H1 (cell line): Measurements from ENCODE around the gene TAS1R1. TPM values are rescaled to one million over a fixed set of nuclear protein-coding genes. Genes with fewer than 3 reads are reported as not detected.
A peak's percentile ranks its signal among the peaks of the same experiment; 100 is the strongest.

ENCODE experiments used
- CTCF ChIA-PET: fragments of 300-600 bp; sonication (Branson Sonifier 250); formaldehyde crosslinking; loops from one replicate; lab custom pipeline; 2021; ENCODE audit not compliant: partially characterized antibody; lab: Charles Lee
- POLR2A ChIA-PET: fragments of 300-600 bp; sonication (Branson Sonifier 250); formaldehyde crosslinking; loops from one replicate; lab custom pipeline; 2021; ENCODE audit warnings: inconsistent platforms; ENCODE audit not compliant: partially characterized antibody; lab: Charles Lee
- DNase-seq, 2 experiments: peaks; one replicate each; pipeline versions ENCODE4 v3.0.0 to v3.0.0-alpha.2; 2010 to 2022; ENCODE audit warnings: low spot score in 2 of 2, low read depth in 1 of 2, mixed read lengths in 1 of 2
- FAIRE-seq: peaks from 2 replicates; lab custom pipeline; 2011; peaks lifted over from hg19 to GRCh38; lab: Jason Lieb, UNC
- H2AFZ ChIP-seq: 2 replicates; pipeline ENCODE4 v1.8.1; 2012; ENCODE audit warnings: low read length, inconsistent platforms
- H2AK5ac ChIP-seq: 2 replicates; pipeline ENCODE4 v1.6.1; 2013; ENCODE audit warnings: low read depth, low read length
- H2BK120ac ChIP-seq: replicated peaks from 2 replicates; pipeline ENCODE3; 2013; ENCODE audit warnings: low read depth, low read length, inconsistent platforms
- H2BK12ac ChIP-seq: 2 replicates; pipeline ENCODE4 v1.6.1; 2013; ENCODE audit warnings: low read depth, low read length
- H2BK15ac ChIP-seq: 2 replicates; pipeline ENCODE4 v1.6.1; 2013; ENCODE audit warnings: low read length
- H2BK20ac ChIP-seq: 2 replicates; pipeline ENCODE4 v1.6.1; 2013; ENCODE audit warnings: low read length
- H2BK5ac ChIP-seq: 2 replicates; pipeline ENCODE4 v1.6.1; 2013; ENCODE audit warnings: low read depth, low read length
- H3K14ac ChIP-seq: 2 replicates; pipeline ENCODE4 v1.6.1; 2013; ENCODE audit warnings: inconsistent platforms; ENCODE audit not compliant: insufficient read length
- H3K18ac ChIP-seq: 2 replicates; pipeline ENCODE4 v1.6.1; 2013; ENCODE audit warnings: low read length; ENCODE audit errors: extremely low read depth
- H3K23ac ChIP-seq: 2 replicates; pipeline ENCODE4 v1.6.1; 2013; ENCODE audit warnings: inconsistent platforms; ENCODE audit not compliant: insufficient read length
- H3K23me2 ChIP-seq: 2 replicates; pipeline ENCODE4 v1.6.1; 2013; ENCODE audit warnings: low read depth, low read length
- H3K27ac ChIP-seq: 2 replicates; pipeline ENCODE4 v1.6.1; 2011; ENCODE audit warnings: low read depth, low read length, inconsistent platforms
- H3K27me3 ChIP-seq, 4 experiments: replicated peaks in 1 of 4; 1 replicate in 1 of 4; 2 replicates in 3 of 4; pipeline versions ENCODE4 v1.6.1 to v1.8.1; 2011 to 2013; ENCODE audit warnings: low read length in 3 of 4, mild to moderate bottlenecking in 3 of 4, inconsistent platforms in 2 of 4, mixed read lengths in 2 of 4, moderate library complexity in 1 of 4; ENCODE audit not compliant: control insufficient read depth in 3 of 4, insufficient read depth in 3 of 4; ENCODE audit errors: extremely low read depth in 1 of 4
- H3K36me3 ChIP-seq, 4 experiments: 2 replicates each; pipeline versions ENCODE4 v1.6.1 to v1.8.1; 2011 to 2013; ENCODE audit warnings: mild to moderate bottlenecking in 4 of 4, low read length in 3 of 4, moderate library complexity in 2 of 4, control low read depth in 1 of 4, inconsistent platforms in 1 of 4; ENCODE audit not compliant: insufficient read depth in 4 of 4, control insufficient read depth in 2 of 4
- H3K4ac ChIP-seq: replicated peaks from 2 replicates; pipeline ENCODE3; 2013; ENCODE audit warnings: low read length, low read depth, mixed read lengths, inconsistent platforms; ENCODE audit not compliant: insufficient read length
- H3K4me1 ChIP-seq, 4 experiments: replicated peaks in 1 of 4; 1 replicate in 1 of 4; 2 replicates in 3 of 4; pipeline versions ENCODE4 v1.6.1 to v1.8.1; 2011 to 2013; ENCODE audit warnings: low read length in 3 of 4, inconsistent platforms in 2 of 4, mixed read lengths in 1 of 4; ENCODE audit not compliant: insufficient read depth in 4 of 4, control insufficient read depth in 3 of 4
- H3K4me2 ChIP-seq, 2 experiments: 2 replicates each; pipeline versions ENCODE4 v1.6.1 to v1.8.1; 2011 to 2013; ENCODE audit warnings: low read depth in 2 of 2, low read length in 2 of 2, control low read depth in 1 of 2, inconsistent platforms in 1 of 2, mild to moderate bottlenecking in 1 of 2; ENCODE audit not compliant: insufficient read depth in 1 of 2
- H3K4me3 ChIP-seq, 4 experiments: fragments of 200-600, 300-600 bp in 1 of 4; sonication (generic), shearing (Covaris generic), sonication (Bioruptor Twin) in 1 of 4; 2 replicates each; pipeline versions ENCODE4 v1.5.1 to v1.8.1; 2011 to 2016; ENCODE audit warnings: low read length in 4 of 4, low read depth in 3 of 4, control low read depth in 2 of 4, inconsistent platforms in 2 of 4, mild to moderate bottlenecking in 2 of 4, mixed read lengths in 1 of 4, moderate library complexity in 1 of 4; ENCODE audit not compliant: insufficient read depth in 2 of 4; ENCODE audit errors: extremely low read depth in 1 of 4
- H3K56ac ChIP-seq: replicated peaks from 2 replicates; pipeline ENCODE3; 2013; ENCODE audit warnings: low read depth, mild to moderate bottlenecking, mixed read lengths, low read length, inconsistent platforms; ENCODE audit not compliant: insufficient read length
- H3K79me1 ChIP-seq: 2 replicates; pipeline ENCODE4 v1.6.1; 2013; ENCODE audit warnings: low read depth, low read length, control low read depth
- H3K79me2 ChIP-seq, 2 experiments: 2 replicates each; pipeline versions ENCODE4 v1.6.1 to v1.8.1; 2012 to 2013; ENCODE audit warnings: low read length in 2 of 2, mild to moderate bottlenecking in 2 of 2, inconsistent platforms in 1 of 2; ENCODE audit not compliant: insufficient read depth in 2 of 2, control insufficient read depth in 1 of 2
- H3K9ac ChIP-seq, 4 experiments: replicated peaks in 1 of 4; 1 replicate in 1 of 4; 2 replicates in 3 of 4; pipeline versions ENCODE4 v1.6.1 to v1.8.1; 2011 to 2013; ENCODE audit warnings: low read depth in 3 of 4, low read length in 3 of 4, control low read depth in 2 of 4, mild to moderate bottlenecking in 2 of 4, moderate library complexity in 2 of 4, inconsistent platforms in 1 of 4; ENCODE audit errors: extremely low read depth in 1 of 4
- H3K9me3 ChIP-seq, 2 experiments: 2 replicates each; pipeline versions ENCODE4 v1.6.1 to v1.8.1; 2012 to 2013; ENCODE audit warnings: mild to moderate bottlenecking in 2 of 2, moderate library complexity in 2 of 2, control low read depth in 1 of 2, inconsistent platforms in 1 of 2, low read depth in 1 of 2, low read length in 1 of 2, mixed read lengths in 1 of 2; ENCODE audit not compliant: insufficient read depth in 2 of 2
- H4K20me1 ChIP-seq, 2 experiments: replicated peaks in 1 of 2; 2 replicates each; pipeline versions ENCODE3 to v1.8.1; 2011 to 2013; ENCODE audit warnings: inconsistent platforms in 2 of 2, low read length in 2 of 2, mild to moderate bottlenecking in 1 of 2; ENCODE audit not compliant: insufficient read depth in 2 of 2, control insufficient read depth in 1 of 2
- H4K5ac ChIP-seq: 2 replicates; pipeline ENCODE4 v1.6.1; 2013; ENCODE audit warnings: low read length, low read depth, mixed read lengths, inconsistent platforms; ENCODE audit not compliant: insufficient read length
- H4K8ac ChIP-seq: 2 replicates; pipeline ENCODE4 v1.8.0; 2013; ENCODE audit warnings: mild to moderate bottlenecking, moderate library complexity, low read length, inconsistent platforms; ENCODE audit not compliant: insufficient read depth; ENCODE audit errors: extremely low read depth
- H4K91ac ChIP-seq: replicated peaks from 2 replicates; pipeline ENCODE3; 2013; ENCODE audit warnings: low read length, mixed read lengths, inconsistent platforms; ENCODE audit not compliant: insufficient read length
- BCL11A ChIP-seq, 2 experiments: IDR thresholded peaks; one replicate each; pipeline ENCODE4 v1.6.1; 2011; ENCODE audit warnings: low read depth in 2 of 2, low read length in 2 of 2, mild to moderate bottlenecking in 2 of 2
- CBX5 ChIP-seq: fragments of 300-800, 300-1000 bp; sonication (generic); IDR thresholded peaks from 2 replicates; pipeline ENCODE4 v1.7.1; 2016; ENCODE audit warnings: antibody characterized with exemption, low read length, low read depth
- CTBP2 ChIP-seq: IDR thresholded peaks from 2 replicates; pipeline ENCODE4 v1.7.0; 2011; ENCODE audit warnings: borderline replicate concordance, mild to moderate bottlenecking, moderate library complexity, mixed read lengths, low read length; ENCODE audit not compliant: insufficient read depth, insufficient read length
- KDM4A ChIP-seq: IDR thresholded peaks from one replicate; pipeline ENCODE4 v1.7.1; 2012; ENCODE audit warnings: low read depth, mild to moderate bottlenecking, moderate library complexity, low read length, inconsistent platforms; ENCODE audit not compliant: severe bottlenecking
- PHF8 ChIP-seq: fragments of 200-600 bp; sonication (generic); conservative IDR thresholded peaks from 2 replicates; pipeline ENCODE4 v1.7.1; 2012; ENCODE audit warnings: low read depth, mild to moderate bottlenecking, inconsistent platforms, low read length, moderate library complexity
- POLR2AphosphoS5 ChIP-seq: IDR thresholded peaks from 2 replicates; pipeline ENCODE4 v1.6.1; 2011; ENCODE audit warnings: low read depth, low read length
- SAP30 ChIP-seq: fragments of 300-600 bp; sonication (generic); IDR thresholded peaks from 2 replicates; pipeline ENCODE4 v1.7.1; 2012; ENCODE audit warnings: low read length, moderate library complexity, mild to moderate bottlenecking, inconsistent platforms; ENCODE audit not compliant: insufficient read depth, insufficient replicate concordance
- SIX5 ChIP-seq: IDR thresholded peaks from 2 replicates; pipeline ENCODE4 v1.6.1; 2011; ENCODE audit warnings: mild to moderate bottlenecking, low read depth, low read length
- TEAD4 ChIP-seq: IDR thresholded peaks from 2 replicates; pipeline ENCODE4 v1.6.1; 2012; ENCODE audit warnings: low read depth, low read length, inconsistent platforms, mixed read lengths
- WGBS, 2 experiments: shearing (Covaris generic) in 1 of 2; methylation state at CpG; one replicate each; pipeline versions ENCODE4 v1.1.6 to v1.1.7; 2013 to 2015; ENCODE audit warnings: low lambda C conversion rate in 2 of 2, mixed read lengths in 2 of 2, inconsistent platforms in 1 of 2, low coverage in 1 of 2, missing lambda C conversion rate in 1 of 2; ENCODE audit not compliant: insufficient replicate concordance in 2 of 2, insufficient coverage in 1 of 2, insufficient read length in 1 of 2; ENCODE audit errors: extremely low coverage in 1 of 2, missing lambda C conversion rate in 1 of 2; 5-methylcytosine and 5-hydroxymethylcytosine counted together
- polyA plus RNA-seq, 7 experiments: library from polyadenylated mRNA; depleted of rRNA in 3 of 7; stranded (reverse) in 5 of 7; unstranded in 2 of 7; fragments of >200 nt in 5 of 7; fragments of 200-250 nt in 2 of 7; gene quantifications; 1 replicate in 5 of 7; 2 replicates in 1 of 7; 4 replicates in 1 of 7; pipeline versions ENCODE4 v1.2.1 to v1.2.3, GENCODE V29; 2011 to 2013; ENCODE audit warnings: missing spikeins in 2 of 7, mixed read lengths in 2 of 7
- total RNA-seq: library from RNA; stranded (reverse); fragmentation: NEBNext Ultra II Directional; extraction: Animal tissue kit (Norgen Biotek cat#: 25700); gene quantifications from 2 replicates; pipeline ENCODE4 v1.2.1, GENCODE V29; 2021

Gene TAS1R1
- total and polyA plus RNA-seq, 2 of the 8 experiments (the other 6 are each of a cell fraction or from before 2014, with no cell fraction given) = 0.26 TPM; not detected in 1

DNA sequence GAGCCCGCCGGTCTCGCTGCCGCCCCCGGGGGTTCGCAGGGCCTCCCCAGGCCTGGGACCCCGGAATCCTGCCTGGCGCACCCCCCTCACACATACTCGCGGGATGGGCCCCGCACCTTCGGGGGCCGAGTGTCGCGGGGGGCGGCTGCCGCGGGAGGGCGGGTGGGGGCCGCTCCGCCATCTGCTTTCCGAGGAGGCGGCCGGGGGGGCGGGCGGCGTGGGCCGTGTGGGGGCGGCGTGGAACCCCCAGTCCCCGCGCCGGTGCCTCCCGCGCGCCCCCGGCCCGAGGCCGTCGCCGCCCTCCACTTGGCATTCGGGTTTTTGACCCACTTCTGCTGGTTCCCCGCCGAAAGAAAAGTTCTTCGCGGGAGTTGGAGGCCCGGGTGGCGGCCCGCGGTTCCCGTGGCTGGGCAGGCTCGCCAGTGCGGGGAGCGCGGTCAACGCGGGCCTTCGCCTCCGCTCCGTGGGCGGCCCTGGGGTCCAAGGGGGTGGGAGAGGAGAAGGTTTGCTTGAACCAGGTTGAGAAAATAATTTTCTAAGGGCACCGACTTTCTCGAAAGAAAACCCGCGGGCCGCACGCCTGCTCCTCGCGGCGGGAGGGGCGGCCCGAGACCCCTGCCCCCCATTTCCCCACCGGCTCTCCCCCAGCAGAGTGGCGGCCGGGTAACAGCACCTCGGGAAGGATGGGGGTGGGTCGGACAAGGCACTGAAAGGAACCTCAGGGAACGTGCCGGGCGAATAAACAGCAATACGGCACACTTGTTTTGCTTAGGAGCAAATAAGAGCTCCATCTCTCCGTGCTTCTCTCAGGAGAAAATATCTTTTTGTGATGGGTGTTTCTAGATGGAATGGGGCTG, 60.0 kb downstream of the TAS1R1 start:
- no peak overlapping the region for H2BK12ac ChIP-seq
- peaks cover 11 to 18% of the 10 kb centered on the region in 2 experiments for H4K20me1 ChIP-seq
- H4K91ac ChIP-seq = no peak overlapping the region
- H3K27me3 ChIP-seq = no peaks in the 10 kb centered on the region
- no peak overlapping the region for H3K4ac ChIP-seq
- WGBS, 2 experiments = 5% methylated on average over 31 of the region's 82 CpGs; no CpG with 5 or more reads in 1 of the 2 experiments
- H3K36me3 ChIP-seq = peaks cover 6 to 30% (median 10%) of the 10 kb centered on the region in 4 experiments
- H3K79me1 ChIP-seq = peaks cover 8% of the 10 kb centered on the region
- peaks cover 8% of the 10 kb centered on the region; the same call in 1 of the 2 replicates for H3K23me2 ChIP-seq
- no peaks in the 10 kb centered on the region for H3K4me1 ChIP-seq
- peak; percentile 23 for TF ChIP-seq KDM4A
- no peak for TF ChIP-seq SIX5
- TF ChIP-seq CTBP2 = no peak
- no peak for TF ChIP-seq BCL11A (IDR thresholded peaks at IDR 0.05; ENCODE audit: low read depth in 2 of 2, low read length in 2 of 2)
- no peak for TF ChIP-seq CBX5
- no peak for TF ChIP-seq TEAD4
- TF ChIP-seq SAP30 = no peak
- TF ChIP-seq PHF8 = 0 out of 2 replicates have a peak, but pooled peaks have one; percentile 31
- no peak for TF ChIP-seq POLR2AphosphoS5
- POLR2A ChIA-PET = interaction anchor here (0.8 to 14.3 kb wide), 9 partner anchors 8 to 86 kb away, joined by 3 to 175 read pairs (median 4); partner anchors contain the start of genes DNAJC11, KLHL21 and THAP3
- no peak overlapping the region for H3K14ac ChIP-seq
- H2BK20ac ChIP-seq = no peak overlapping the region
- H2BK120ac ChIP-seq = no peak overlapping the region
- no peak overlapping the region for H4K8ac ChIP-seq
- no peak overlapping the region; the same call in 1 of the 2 replicates for H3K18ac ChIP-seq
- H2AFZ ChIP-seq = no peak overlapping the region
- no peaks in the 10 kb centered on the region for H3K9me3 ChIP-seq
- H3K4me3 ChIP-seq = peak overlapping the region; percentile 64 to 100 (median 82)
- H2AK5ac ChIP-seq = no peak overlapping the region
- H2BK5ac ChIP-seq = no peak overlapping the region; the same call in 1 of the 2 replicates
- DNase-seq = no peak
- CTCF ChIA-PET = interaction anchor here (1.1 to 2.6 kb wide), 7 partner anchors 10 to 140 kb away, joined by 3 to 8 read pairs (median 6); partner anchors contain the start of genes KLHL21, NOL9, TAS1R1 and THAP3
- no peak overlapping the region for H3K56ac ChIP-seq
- peaks cover 12 to 49% of the 10 kb centered on the region in 2 experiments for H3K79me2 ChIP-seq
- no peak overlapping the region for H3K27ac ChIP-seq
- H3K23ac ChIP-seq = no peak overlapping the region
- H2BK15ac ChIP-seq = no peak overlapping the region
- peak overlapping the region; percentile 79 to 80 for H3K4me2 ChIP-seq
- peak overlapping the region; percentile 20 to 80 (median 42); a peak in 6 of 7 replicates for H3K9ac ChIP-seq
- H4K5ac ChIP-seq = peak overlapping the region; percentile 21
- FAIRE-seq = no peak
